HEK293 (cell line): Measurements from ENCODE around the gene F10.

Source experiments
- CTCF ChIA-PET: fragments of 350-600 bp; formaldehyde crosslinking; extraction: SDS; loops from one replicate; lab custom pipeline; 2021; ENCODE audit warnings: antibody characterized with exemption; lab: Yijun Ruan, JAX
- POLR2A ChIA-PET: fragments of 300-600 bp; formaldehyde crosslinking; extraction: SDS; loops from one replicate; lab custom pipeline; 2020; ENCODE audit warnings: antibody characterized with exemption, inconsistent platforms; lab: Yijun Ruan, JAX
- H3K27ac ChIP-seq: fragments of 200-500 bp; sonication (Bioruptor generic); 2 replicates; pipeline ENCODE4 v1.5.1; 2014; ENCODE audit warnings: low read depth, low read length, control low read depth, inconsistent platforms; ENCODE audit errors: extremely low read depth
- H3K36me3 ChIP-seq, 2 experiments: fragments of 200-500 bp in 1 of 2; sonication (Bioruptor generic) in 1 of 2; 1 replicate in 1 of 2; 2 replicates in 1 of 2; pipeline ENCODE4 v1.5.1; 2014 to 2017; ENCODE audit warnings: inconsistent platforms in 2 of 2, low read length in 2 of 2; ENCODE audit not compliant: control insufficient read depth in 2 of 2, insufficient read depth in 1 of 2
- H3K4me1 ChIP-seq: fragments of 200-500 bp; sonication (Bioruptor generic); 2 replicates; pipeline ENCODE4 v1.5.1; 2014; ENCODE audit warnings: mild to moderate bottlenecking, low read length, inconsistent platforms; ENCODE audit not compliant: control insufficient read depth, insufficient read depth
- H3K4me3 ChIP-seq: 2 replicates; pipeline ENCODE4 v1.5.1; 2011; ENCODE audit warnings: low read depth, mild to moderate bottlenecking, control low read depth, low read length, moderate library complexity
- H3K9me3 ChIP-seq: fragments of 200-500 bp; sonication (Bioruptor generic); 2 replicates; pipeline ENCODE4 v1.5.1; 2014; ENCODE audit warnings: low read depth, low read length, inconsistent platforms; ENCODE audit not compliant: control insufficient read depth, insufficient read depth
- BCL11A ChIP-seq: fragments of 450-650 bp; formaldehyde crosslinking; IDR thresholded peaks from 2 replicates; pipeline ENCODE4 v1.5.1; 2016; ENCODE audit warnings: low read depth, missing biosample characterization, missing genetic modification characterization
- ELK4 ChIP-seq: IDR thresholded peaks from 2 replicates; pipeline ENCODE4 v1.6.1; 2011; ENCODE audit warnings: mild to moderate bottlenecking, low read depth, low read length, borderline replicate concordance
- KLF1 ChIP-seq: fragments of 450-650 bp; formaldehyde crosslinking; IDR thresholded peaks from 2 replicates; pipeline ENCODE4 v1.5.1; 2016; ENCODE audit warnings: missing biosample characterization, missing genetic modification characterization
- SALL2 ChIP-seq: fragments of 450-650 bp; formaldehyde crosslinking; IDR thresholded peaks from 2 replicates; pipeline ENCODE4 v1.5.0; 2017; ENCODE audit warnings: missing biosample characterization, mild to moderate bottlenecking, missing genetic modification characterization, borderline replicate concordance
- SP2 ChIP-seq: fragments of 450-650 bp; formaldehyde crosslinking; IDR thresholded peaks from 2 replicates; pipeline ENCODE4 v1.5.1; 2016; ENCODE audit warnings: missing biosample characterization, missing genetic modification characterization
- ZBTB20 ChIP-seq: fragments of 450-650 bp; formaldehyde crosslinking; IDR thresholded peaks from 2 replicates; pipeline ENCODE4 v1.5.1; 2016; ENCODE audit warnings: missing biosample characterization, missing genetic modification characterization
- ZFHX2 ChIP-seq: fragments of 450-650 bp; formaldehyde crosslinking; conservative IDR thresholded peaks from 2 replicates; pipeline ENCODE4 v1.5.1; 2016; ENCODE audit warnings: missing biosample characterization, missing genetic modification characterization
- ZNF10 ChIP-seq: fragments of 450-650 bp; formaldehyde crosslinking; IDR thresholded peaks from 2 replicates; pipeline ENCODE4 v1.5.1; 2017; ENCODE audit warnings: missing biosample characterization, missing genetic modification characterization
- ZNF18 ChIP-seq: fragments of 450-650 bp; formaldehyde crosslinking; IDR thresholded peaks from 2 replicates; pipeline ENCODE4 v1.5.1; 2016; ENCODE audit warnings: missing biosample characterization, missing genetic modification characterization
- ZNF223 ChIP-seq: fragments of 450-650 bp; formaldehyde crosslinking; IDR thresholded peaks from 2 replicates; pipeline ENCODE4 v1.5.1; 2016; ENCODE audit warnings: missing biosample characterization, missing genetic modification characterization
- ZNF274 ChIP-seq, 2 experiments: fragments of 200-500 bp in 1 of 2; fragments of 450-650 bp in 1 of 2; sonication (Bioruptor generic) in 1 of 2; formaldehyde crosslinking in 1 of 2; IDR thresholded peaks; 2 replicates each; pipeline versions ENCODE4 v1.5.1 to v1.6.1; 2014 to 2016; ENCODE audit warnings: borderline replicate concordance in 1 of 2, inconsistent platforms in 1 of 2, low read length in 1 of 2, missing biosample characterization in 1 of 2, missing genetic modification characterization in 1 of 2
- ZNF311 ChIP-seq: fragments of 450-650 bp; formaldehyde crosslinking; IDR thresholded peaks from 2 replicates; pipeline ENCODE4 v1.5.1; 2017; ENCODE audit warnings: missing biosample characterization, missing genetic modification characterization, borderline replicate concordance
- ZNF354C ChIP-seq: fragments of 450-650 bp; formaldehyde crosslinking; IDR thresholded peaks from 2 replicates; pipeline ENCODE4 v1.5.1; 2016; ENCODE audit warnings: missing biosample characterization, missing genetic modification characterization, low read depth, borderline replicate concordance
- ZNF521 ChIP-seq: fragments of 450-650 bp; formaldehyde crosslinking; IDR thresholded peaks from 2 replicates; pipeline ENCODE4 v1.5.1; 2017; ENCODE audit warnings: missing biosample characterization, mild to moderate bottlenecking, missing genetic modification characterization
- ZNF560 ChIP-seq: fragments of 450-650 bp; formaldehyde crosslinking; IDR thresholded peaks from 2 replicates; pipeline ENCODE4 v1.5.1; 2017; ENCODE audit warnings: missing biosample characterization, missing genetic modification characterization, borderline replicate concordance
- ZNF585B ChIP-seq: fragments of 450-650 bp; formaldehyde crosslinking; IDR thresholded peaks from 2 replicates; pipeline ENCODE4 v1.5.1; 2016; ENCODE audit warnings: missing biosample characterization, missing genetic modification characterization
- ZNF654 ChIP-seq: fragments of 450-650 bp; formaldehyde crosslinking; IDR thresholded peaks from 2 replicates; pipeline ENCODE4 v1.5.1; 2016; ENCODE audit warnings: low read depth, missing biosample characterization, missing genetic modification characterization
- ZNF768 ChIP-seq: fragments of 450-650 bp; formaldehyde crosslinking; IDR thresholded peaks from 2 replicates; pipeline ENCODE4 v1.5.1; 2018; ENCODE audit warnings: missing biosample characterization, mild to moderate bottlenecking, missing genetic modification characterization
- ZNF777 ChIP-seq: fragments of 450-650 bp; formaldehyde crosslinking; IDR thresholded peaks from 2 replicates; pipeline ENCODE4 v1.5.1; 2017; ENCODE audit warnings: missing biosample characterization, missing genetic modification characterization, borderline replicate concordance
- ZXDB ChIP-seq: fragments of 450-650 bp; formaldehyde crosslinking; IDR thresholded peaks from 2 replicates; pipeline ENCODE4 v1.5.1; 2016; ENCODE audit warnings: missing biosample characterization, missing genetic modification characterization

The F10 gene

GRCh38 chr13:113113846-113114271 lies 8.7 kb upstream of the F10 start (continued):
- no peak for TF ChIP-seq ZNF18
- no peak for TF ChIP-seq ZNF654 (tag by site-specific recombination)
- no peak for TF ChIP-seq ZNF560

GRCh38 chr13:113114511-113115362 lies 7.9 kb upstream of the F10 start:
- Histone ChIP-seq H3K4me3 (no peak overlapping the region), H3K27ac (no peak overlapping the region), H3K9me3 (no peaks in the 10 kb centered on the region), H3K4me1 (no peaks in the 10 kb centered on the region), H3K36me3 (no peaks in the 10 kb centered on the region)
- ChIA-PET POLR2A (no interaction called here), CTCF (no interaction called here)
- TF ChIP-seq ZNF274 (IDR thresholded peaks at IDR 0.05; ENCODE audit: low read length) = no peak
- TF ChIP-seq ZNF274 (tag by site-specific recombination; IDR thresholded peaks at IDR 0.05; ENCODE audit: borderline replicate concordance) = no peak
- no peak for TF ChIP-seq KLF1 (tag by site-specific recombination)
- TF ChIP-seq ELK4 = no peak
- no peak for TF ChIP-seq ZNF585B
- no peak for TF ChIP-seq ZNF777 (tag by site-specific recombination)
- TF ChIP-seq ZXDB (tag by site-specific recombination) = no peak
- no peak for TF ChIP-seq ZNF768
- TF ChIP-seq ZFHX2 (tag by site-specific recombination) = no peak
- no peak for TF ChIP-seq BCL11A (tag by site-specific recombination)
- no peak for TF ChIP-seq ZNF354C (tag by site-specific recombination)
- TF ChIP-seq ZNF521 (tag by site-specific recombination) = no peak

GRCh38 chr13:113115363-113116205 lies 7.0 kb upstream of the F10 start:
- Histone ChIP-seq H3K36me3 (no peaks in the 10 kb centered on the region), H3K4me3 (no peak overlapping the region), H3K4me1 (no peaks in the 10 kb centered on the region), H3K27ac (no peak overlapping the region), H3K9me3 (no peaks in the 10 kb centered on the region)
- CTCF ChIA-PET = interaction anchor here (0.5 kb wide), 1 partner anchor 9 kb away, joined by 3 read pairs; no protein-coding TSS in a partner anchor
- POLR2A ChIA-PET = no interaction called here
- TF ChIP-seq ZBTB20 (tag by site-specific recombination) = no peak
- no peak for TF ChIP-seq ZNF311 (tag by site-specific recombination)
- TF ChIP-seq ZNF223 (tag by site-specific recombination) = no peak
- no peak for TF ChIP-seq ZXDB (tag by site-specific recombination)
- no peak for TF ChIP-seq SALL2
- TF ChIP-seq ZNF10 = no peak
- no peak for TF ChIP-seq KLF1 (tag by site-specific recombination)
- TF ChIP-seq ZFHX2 (tag by site-specific recombination) = 0 out of 2 replicates have a peak, but pooled peaks have one; percentile 10
- TF ChIP-seq SP2 (tag by site-specific recombination) = no peak
